GM12892 (cell line): ENCODE data around the gene RRN3.
A peak's percentile ranks its signal among the peaks of the same experiment; 100 is the strongest.
"Not testable (repeated sequence)": the region's sequence is repeated elsewhere in the genome, so short reads cannot be mapped to it uniquely, and the experiment has no call there.

Experiments
- DNase-seq: peaks from one replicate; pipeline ENCODE4 v3.0.0; 2011; ENCODE audit not compliant: insufficient read length
- FAIRE-seq: peaks from 2 replicates; lab custom pipeline; 2011; peaks lifted over from hg19 to GRCh38; lab: Jason Lieb, UNC
- POLR2A ChIP-seq: IDR thresholded peaks from 2 replicates; pipeline ENCODE4 v1.6.1; 2011; ENCODE audit warnings: low read depth, low read length, control low read depth
- POLR2AphosphoS5 ChIP-seq: IDR thresholded peaks from 2 replicates; pipeline ENCODE4 v1.6.1; 2011; ENCODE audit warnings: low read depth, low read length, control low read depth
- TAF1 ChIP-seq: IDR thresholded peaks from 2 replicates; pipeline ENCODE4 v1.6.1; 2011; ENCODE audit warnings: low read depth, mild to moderate bottlenecking, control low read depth, low read length, borderline replicate concordance

The RRN3 gene

DNA sequence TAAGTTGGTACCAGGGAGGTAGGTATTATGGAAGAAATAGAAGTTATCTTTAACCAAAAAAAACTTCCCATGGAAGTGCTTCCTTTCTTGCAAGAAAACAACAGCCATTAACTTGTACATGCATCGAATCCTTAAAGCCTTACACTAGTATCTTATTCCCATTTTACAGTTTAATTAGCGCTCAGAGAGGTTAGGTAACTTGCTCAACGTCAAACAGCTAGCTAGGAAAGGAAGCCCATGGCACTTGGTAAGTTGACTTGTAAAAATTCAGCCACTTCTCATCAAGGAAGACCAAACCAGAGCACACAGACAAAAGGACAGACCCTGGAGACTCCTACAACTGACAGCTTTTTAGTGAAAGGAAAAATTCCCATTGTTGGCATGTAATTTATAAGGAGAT lies 34.7 kb downstream of the RRN3 start:
- no peak for DNase-seq
- TF ChIP-seq POLR2A, result no peak
- no peak for TF ChIP-seq POLR2AphosphoS5
- no peak for TF ChIP-seq TAF1
- FAIRE-seq, result no peak

DNA sequence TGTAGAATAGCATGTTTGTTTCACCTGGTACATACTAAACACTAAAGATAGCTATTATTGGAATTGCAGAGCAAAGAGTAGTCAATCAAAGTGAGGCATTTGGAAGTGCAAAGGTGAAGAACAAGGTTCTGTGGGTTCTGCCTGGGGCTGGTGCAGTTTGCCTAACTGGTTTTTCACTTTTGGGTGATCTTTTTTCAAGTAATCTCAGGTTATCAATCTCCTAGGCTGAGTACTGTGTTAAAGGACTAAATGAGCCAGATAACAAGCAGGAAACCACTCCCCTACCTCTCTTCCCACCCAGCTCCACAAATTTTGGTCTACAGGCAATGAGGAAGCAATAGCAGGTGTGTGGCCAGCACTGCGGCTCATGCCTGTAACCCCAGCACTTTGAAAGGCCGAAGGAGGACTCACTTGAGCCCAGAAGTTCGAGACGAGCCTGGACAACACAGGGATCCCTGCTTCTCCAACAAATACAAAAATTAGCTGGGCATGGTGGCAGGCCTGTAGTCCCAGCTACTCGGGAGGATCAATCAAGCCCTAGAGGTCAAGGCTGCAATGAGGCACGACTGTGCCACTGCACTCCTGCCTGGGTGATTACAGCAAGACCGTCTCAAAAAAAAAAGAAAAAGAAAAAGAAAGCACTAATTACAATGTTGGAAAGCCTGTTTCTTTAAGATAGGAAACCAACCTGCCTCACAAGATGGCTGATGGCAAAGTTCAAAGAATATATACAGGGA lies 36.2 kb downstream of the RRN3 start:
- TF ChIP-seq TAF1 (no peak), POLR2AphosphoS5 (no peak), POLR2A (no peak)
- no peak for FAIRE-seq

DNA sequence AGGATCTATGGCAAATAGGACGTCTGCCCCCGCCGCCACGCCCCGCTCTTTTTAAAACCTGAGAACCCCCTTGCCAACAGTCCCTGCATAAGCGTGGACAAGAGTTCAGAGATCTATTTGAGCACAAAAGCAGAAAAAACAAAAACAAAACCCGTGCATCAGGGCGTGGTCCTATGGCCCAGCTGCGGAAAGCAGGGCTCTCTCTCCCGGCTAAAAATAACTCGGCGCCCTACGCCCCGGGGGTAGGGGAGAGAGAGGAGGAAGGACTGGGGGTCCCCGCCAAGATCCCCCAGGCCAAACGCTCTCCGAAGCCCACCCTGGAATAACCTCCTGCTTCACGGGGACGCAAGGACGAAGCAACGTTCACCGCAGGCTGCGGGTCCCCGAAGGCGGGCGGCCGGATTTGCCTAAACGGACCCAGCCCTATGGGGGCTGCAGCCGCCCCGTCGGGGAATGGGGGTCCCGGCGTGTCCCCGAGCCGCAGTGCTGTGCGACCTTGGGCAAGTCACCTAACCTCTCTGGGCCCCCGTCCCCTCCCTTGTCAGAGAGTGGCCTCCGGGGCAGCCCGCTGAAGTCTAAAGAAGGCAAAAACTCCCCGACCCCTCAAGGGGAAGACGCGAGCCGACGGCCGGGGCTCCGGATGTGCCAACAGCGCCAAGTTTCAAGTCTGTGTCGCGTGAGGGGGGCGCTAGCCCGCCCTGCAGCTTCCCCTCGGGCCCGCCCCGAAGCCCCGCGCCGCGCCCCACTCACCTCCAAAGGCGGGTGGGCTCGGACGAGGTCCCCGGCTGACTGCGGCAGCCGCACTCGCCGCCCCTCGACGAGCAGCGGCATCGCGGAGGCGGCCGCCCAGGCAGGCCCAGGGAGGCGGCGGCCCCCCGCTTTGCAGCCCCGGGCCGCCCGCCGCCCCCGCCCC lies 38.7 kb downstream of the RRN3 start:
- TF ChIP-seq POLR2A (no peak), POLR2AphosphoS5 (no peak), TAF1 (no peak)
- no peak for FAIRE-seq
- DNase-seq, result peak; percentile 65

More for the DNA sequence above, 36.2 kb downstream of the RRN3 start:
- no peak for DNase-seq

DNA sequence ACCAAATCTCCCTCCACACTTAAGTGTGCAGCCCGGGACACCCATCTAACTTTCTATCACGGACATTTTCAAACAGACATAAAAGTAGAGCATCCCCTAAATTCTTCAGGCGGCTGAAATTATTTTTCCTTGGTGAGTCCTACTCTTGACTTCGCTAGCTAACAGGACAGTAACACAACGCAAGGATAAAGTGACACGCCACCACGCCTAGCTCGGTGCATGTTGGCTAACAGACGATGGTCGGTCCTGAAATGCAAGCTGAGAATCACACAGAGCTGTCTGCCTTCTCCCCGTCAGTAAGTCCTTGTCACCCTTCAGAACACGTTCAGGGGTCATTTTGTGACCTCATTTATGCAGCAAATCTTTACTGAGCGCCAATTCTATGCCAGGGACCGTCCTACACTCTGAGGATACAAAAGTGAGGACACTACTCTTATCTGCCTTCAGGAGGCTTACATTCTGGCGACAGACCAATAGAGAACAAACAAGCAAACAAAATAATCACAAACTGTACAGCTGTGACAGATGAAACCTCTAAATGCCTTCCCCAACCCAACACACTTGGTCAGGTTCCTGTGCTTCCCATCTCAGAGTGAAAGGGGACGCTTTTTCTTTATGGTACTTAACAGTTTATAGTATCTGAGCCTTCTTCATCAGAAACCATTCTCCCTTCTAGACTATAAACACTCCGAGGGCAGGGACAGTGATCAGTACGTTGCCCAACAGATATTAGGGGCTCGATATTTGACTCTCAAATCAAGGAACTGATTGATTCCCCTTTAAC lies 39.5 kb downstream of the RRN3 start:
- TF ChIP-seq POLR2AphosphoS5 (no peak), POLR2A (no peak), TAF1 (no peak)
- DNase-seq (no peak), FAIRE-seq (no peak)

DNA sequence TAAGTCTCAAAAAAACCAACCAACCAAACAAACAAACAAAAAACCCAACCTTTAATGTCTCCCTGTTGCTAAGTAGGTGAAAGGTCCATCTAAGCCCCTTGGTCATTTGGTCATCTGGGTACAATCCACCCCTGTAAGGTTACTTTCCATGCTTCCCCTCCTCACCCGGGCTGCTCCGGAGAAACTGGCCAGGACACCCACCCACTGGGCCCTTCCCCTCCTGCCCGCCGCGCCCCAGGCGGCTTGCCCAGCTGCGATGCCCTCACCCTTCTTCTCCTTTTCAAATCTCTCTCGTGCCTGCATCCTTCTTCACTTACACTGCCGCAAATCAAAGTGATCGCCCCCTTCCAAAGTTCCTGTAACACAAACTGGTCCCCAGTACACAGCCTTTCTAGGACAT lies 40.2 kb downstream of the RRN3 start:
- DNase-seq, result no peak
- TF ChIP-seq POLR2A (no peak), TAF1 (no peak)
- no peak for FAIRE-seq

DNA sequence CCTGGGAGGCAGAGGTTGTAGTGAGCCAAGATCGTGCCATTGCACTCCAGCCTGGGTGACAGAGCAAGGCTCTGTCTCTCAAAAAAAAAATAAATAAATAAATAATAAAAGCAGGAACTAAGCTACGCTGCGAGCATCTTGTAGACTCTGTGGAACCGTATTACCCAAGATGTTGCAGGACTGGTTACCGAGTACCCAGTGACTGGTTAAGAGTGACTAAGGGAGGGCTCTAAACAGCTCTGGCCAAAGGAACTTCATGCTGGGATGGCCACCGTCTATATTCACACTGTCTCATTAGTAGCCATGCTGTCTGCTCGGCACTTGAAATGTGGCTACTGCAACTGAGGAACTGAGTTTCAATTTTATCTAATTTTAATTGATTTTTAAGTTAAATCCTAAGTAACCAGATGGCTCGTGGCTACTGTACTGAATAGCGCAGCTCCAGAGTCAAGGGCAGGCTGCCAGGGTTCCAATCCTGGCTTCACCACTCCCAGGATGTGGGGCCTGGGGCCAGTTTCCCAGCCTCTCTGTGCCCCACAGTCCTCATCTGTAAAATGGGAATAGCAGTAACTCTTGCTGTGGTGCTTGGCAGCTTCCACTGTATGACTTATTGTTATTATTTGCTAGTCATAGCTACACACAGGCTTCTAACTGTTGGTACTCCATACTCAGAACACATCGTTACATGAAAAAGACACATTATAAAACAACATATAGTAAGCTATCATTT lies 41.2 kb downstream of the RRN3 start:
- FAIRE-seq, result no peak
- DNase-seq, result no peak
- TF ChIP-seq POLR2AphosphoS5 (no peak), TAF1 (no peak), POLR2A (no peak)

DNA sequence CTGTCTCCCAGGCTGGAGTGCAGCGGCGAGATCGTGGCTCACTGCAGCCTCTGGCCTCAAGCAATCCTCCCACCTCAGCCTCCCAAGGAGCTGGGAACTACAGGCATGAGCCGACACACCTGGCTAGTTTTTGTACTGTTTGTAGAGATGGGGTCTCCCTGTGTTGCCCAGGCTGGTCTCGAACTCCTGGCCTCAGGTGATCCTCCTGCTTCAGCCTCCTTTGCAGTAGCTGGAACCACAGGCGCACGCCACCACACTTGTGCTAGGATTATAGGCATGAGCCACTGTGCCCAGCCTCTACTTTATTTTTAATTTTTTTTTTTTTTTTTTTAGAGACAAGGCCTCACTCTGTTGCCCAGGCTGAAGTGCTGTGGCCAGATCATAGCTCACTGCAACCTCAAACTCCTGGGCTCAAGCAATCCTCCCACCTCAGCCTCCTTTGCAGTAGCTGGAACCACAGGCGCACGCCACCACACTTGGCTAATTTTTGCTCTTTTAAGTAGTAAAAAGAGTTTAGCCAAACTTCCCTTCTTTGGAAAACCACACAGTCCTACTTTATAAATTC lies 42.6 kb downstream of the RRN3 start:
- no peak for FAIRE-seq

DNA sequence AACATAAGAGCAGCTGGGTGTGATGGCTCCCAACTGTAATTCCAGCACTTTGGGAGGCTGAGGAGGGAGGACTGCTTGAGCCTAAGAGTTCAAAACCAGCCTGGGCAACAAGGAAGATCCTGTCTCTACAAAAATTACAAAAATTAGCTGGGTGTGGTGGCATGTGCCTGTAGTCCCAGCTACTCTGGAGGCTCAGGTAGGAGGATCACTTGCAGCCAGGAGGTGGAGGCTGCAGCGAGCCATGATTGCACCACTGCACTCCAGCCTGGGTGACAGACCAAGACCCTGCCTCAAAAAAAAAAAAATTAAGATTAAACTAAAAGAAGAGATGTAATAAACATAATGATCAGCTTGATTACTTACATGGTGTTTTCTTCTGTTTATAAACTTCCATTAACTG lies 43.6 kb downstream of the RRN3 start:
- not testable (repeated sequence) for DNase-seq, FAIRE-seq

More for the DNA sequence above, 42.6 kb downstream of the RRN3 start:
- TF ChIP-seq POLR2AphosphoS5 (no peak), POLR2A (no peak), TAF1 (no peak)
- no peak for DNase-seq

DNA sequence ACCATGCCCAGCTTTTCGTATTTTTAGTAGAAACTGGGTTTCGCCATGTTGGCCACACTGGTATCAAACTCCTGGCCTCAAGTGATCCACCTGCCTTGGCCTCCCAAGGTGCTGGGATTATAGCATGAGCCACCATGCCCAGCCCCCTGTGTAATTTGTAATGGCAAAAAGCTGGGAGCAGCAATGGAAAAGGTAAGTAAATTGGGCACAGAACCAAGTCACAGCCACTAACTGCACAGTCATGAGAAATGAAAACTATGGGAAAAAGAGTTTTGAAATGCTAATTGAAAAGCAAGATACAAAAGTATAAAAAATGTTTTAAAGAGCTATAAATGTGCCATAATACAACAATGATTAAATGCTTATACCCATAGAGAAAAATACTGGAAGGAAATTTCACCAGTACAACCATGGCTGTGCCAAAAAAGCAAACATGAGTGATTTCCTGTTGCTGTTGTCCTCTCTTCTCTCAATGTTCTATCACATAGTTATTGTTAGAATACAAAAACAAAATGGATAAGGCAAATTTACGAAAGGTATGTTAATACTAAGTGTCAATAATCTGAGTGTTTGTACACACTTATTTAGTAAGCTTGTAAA lies 44.4 kb downstream of the RRN3 start:
- FAIRE-seq (no peak), DNase-seq (no peak)
- TF ChIP-seq POLR2A, result no peak
- TF ChIP-seq POLR2AphosphoS5, result no peak
- TF ChIP-seq TAF1, result no peak

DNA sequence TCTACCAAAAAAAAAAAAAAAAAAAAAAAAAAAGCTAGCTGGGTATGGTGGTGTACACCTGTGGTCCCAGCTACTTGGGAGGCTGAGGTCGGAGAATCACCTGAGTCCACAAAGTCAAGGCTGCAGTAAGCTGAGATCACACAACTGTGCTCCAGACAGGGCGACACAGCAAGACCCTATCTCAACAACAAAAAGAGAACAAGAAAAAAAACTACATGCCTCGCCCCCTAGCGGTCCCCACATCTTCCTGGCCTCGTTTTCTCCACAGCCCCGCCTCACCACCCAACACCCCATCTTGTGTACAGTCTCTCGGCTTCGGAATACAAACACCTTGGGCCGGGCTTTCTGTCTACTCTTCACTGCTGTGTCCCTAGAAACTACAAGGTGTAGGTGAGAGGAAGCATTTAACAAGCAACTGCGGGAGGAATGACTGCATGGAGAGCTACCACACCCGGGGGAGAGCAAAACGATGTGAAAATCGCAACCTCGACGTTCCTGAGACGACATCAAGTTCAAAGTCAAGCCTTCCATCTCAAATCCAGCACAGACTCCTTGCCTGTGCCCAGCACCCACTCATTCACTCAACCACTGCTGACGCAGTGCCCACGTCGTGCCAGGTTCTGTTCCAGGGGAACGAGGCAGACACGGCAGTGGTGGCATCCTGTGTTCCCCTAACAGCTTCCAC lies 47.2 kb downstream of the RRN3 start:
- TF ChIP-seq TAF1 (no peak), POLR2AphosphoS5 (no peak), POLR2A (no peak)
- no peak for FAIRE-seq
- no peak for DNase-seq

DNA sequence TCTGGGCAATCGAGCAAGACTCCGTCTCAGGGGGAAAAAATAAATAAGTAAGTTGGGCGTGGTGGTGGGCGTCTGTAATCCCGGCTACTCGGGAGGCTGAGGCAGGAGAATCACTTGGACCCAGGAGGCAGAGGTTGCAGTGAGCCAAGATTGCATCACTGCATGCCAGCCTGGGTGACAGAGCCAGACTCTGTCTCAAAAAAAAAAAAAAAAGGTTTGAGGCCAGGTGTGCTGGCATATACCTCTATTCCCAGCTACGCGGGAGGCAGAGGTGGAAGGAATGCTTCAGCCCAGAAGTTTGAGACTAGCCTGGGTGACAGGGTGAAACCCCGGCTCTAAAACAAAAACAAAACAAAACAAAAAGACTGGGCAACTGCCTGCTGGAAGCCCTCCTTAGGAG lies 48.8 kb downstream of the RRN3 start:
- DNase-seq, FAIRE-seq: not testable (repeated sequence)
